PC-3 (cell line): Measurements from ENCODE around the gene SLC23A1. TPM values are rescaled to one million over a fixed set of nuclear protein-coding genes. Genes with fewer than 3 reads are reported as not detected.
A peak's percentile ranks its signal among the peaks of the same experiment; 100 is the strongest.

ENCODE experiments used
- ATAC-seq: fragments of 200-7000 bp; cut with Tn5 transposase; 2 replicates; pipeline ENCODE4 v1.9.1; 2020; ENCODE audit warnings: mild to moderate bottlenecking, moderate library complexity
- BruUV-seq: library from RNA; stranded (reverse); fragments of 400-500 nt; replicated peaks from 2 replicates; lab custom pipeline; 2021; lab: Mats Ljungman, UMichigan
- CTCF ChIA-PET: fragments of 300-600 bp; sonication (Branson Sonifier 250); formaldehyde crosslinking; loops from one replicate; lab custom pipeline; 2022; ENCODE audit warnings: antibody characterized with exemption; lab: Charles Lee
- POLR2A ChIA-PET: fragments of 300-600 bp; sonication (Branson Sonifier 250); formaldehyde crosslinking; loops from one replicate; lab custom pipeline; 2022; ENCODE audit warnings: antibody characterized with exemption; ENCODE audit not compliant: unreplicated experiment; lab: Charles Lee
- DNase-seq: peaks from one replicate; pipeline ENCODE4 v3.0.0-alpha.2; 2015
- H2AFZ ChIP-seq: fragments of 300-600 bp; sonication (generic); 2 replicates; pipeline ENCODE4 v1.6.0; 2016; ENCODE audit warnings: antibody characterized with exemption, low read length
- H3F3A ChIP-seq: fragments of 300-600 bp; sonication (generic); one replicate; pipeline ENCODE4 v1.6.0; 2017; ENCODE audit warnings: antibody characterized with exemption, low read length, control low read depth, mild to moderate bottlenecking; ENCODE audit not compliant: unreplicated experiment
- H3K27ac ChIP-seq: fragments of 300-600 bp; sonication (generic); 2 replicates; pipeline ENCODE4 v1.5.1; 2016; ENCODE audit warnings: mild to moderate bottlenecking, low read length
- H3K27me3 ChIP-seq: fragments of 300-600 bp; sonication (generic); 2 replicates; pipeline ENCODE4 v1.6.1; 2016; ENCODE audit warnings: low read length, mixed read lengths
- H3K36me3 ChIP-seq: fragments of 300-600 bp; sonication (generic); 2 replicates; pipeline ENCODE4 v1.6.1; 2016; ENCODE audit warnings: low read depth, mixed run types, low read length, mixed read lengths
- H3K4me1 ChIP-seq: fragments of 300-600 bp; sonication (generic); 2 replicates; pipeline ENCODE4 v1.5.1; 2016; ENCODE audit warnings: low read length; ENCODE audit not compliant: insufficient read depth
- H3K4me2 ChIP-seq: fragments of 300-600 bp; sonication (generic); 2 replicates; pipeline ENCODE4 v1.6.0; 2016; ENCODE audit warnings: low read length
- H3K4me3 ChIP-seq: fragments of 300-600 bp; sonication (generic); 2 replicates; pipeline ENCODE4 v1.5.1; 2016; ENCODE audit warnings: mild to moderate bottlenecking, low read length, mixed read lengths
- H3K79me2 ChIP-seq: fragments of 300-600 bp; sonication (generic); 2 replicates; pipeline ENCODE4 v1.6.1; 2017; ENCODE audit warnings: low read length, mixed read lengths
- H3K9ac ChIP-seq: fragments of 300-600 bp; sonication (generic); 2 replicates; pipeline ENCODE4 v1.6.0; 2016; ENCODE audit warnings: mild to moderate bottlenecking, low read length
- H3K9me2 ChIP-seq: fragments of 300-600 bp; sonication (generic); replicated peaks from 2 replicates; pipeline ENCODE4 v1.6.1; 2016; ENCODE audit warnings: mixed run types, low read length, mixed read lengths
- H3K9me3 ChIP-seq: fragments of 300-600 bp; sonication (generic); 2 replicates; pipeline ENCODE4 v1.6.1; 2016; ENCODE audit warnings: low read length, mixed read lengths
- H4K20me1 ChIP-seq: fragments of 300-600 bp; sonication (generic); 2 replicates; pipeline ENCODE4 v1.6.1; 2016; ENCODE audit warnings: low read length, mixed read lengths
- CTCF ChIP-seq: fragments of 300-600 bp; sonication (generic); conservative IDR thresholded peaks from 2 replicates; pipeline ENCODE4 v1.5.1; 2017; ENCODE audit warnings: antibody characterized with exemption, low read depth, mild to moderate bottlenecking, low read length
- EZH2 ChIP-seq: fragments of 300-600 bp; sonication (generic); IDR thresholded peaks from one replicate; pipeline ENCODE4 v1.6.1; 2017; ENCODE audit warnings: antibody characterized with exemption, mild to moderate bottlenecking, low read length; ENCODE audit not compliant: unreplicated experiment
- EZH2phosphoT487 ChIP-seq: fragments of 300-600 bp; sonication (generic); IDR thresholded peaks from 2 replicates; pipeline ENCODE4 v1.6.1; 2018; ENCODE audit warnings: mild to moderate bottlenecking, antibody characterized with exemption, low read length, borderline replicate concordance
- intact Hi-C: fragments of 100-400 bp; cut with micrococcal nuclease; formaldehyde crosslinking; loops from 2 replicates; pipeline ENCODE4 v1.9.0; 2023
- total RNA-seq: library from RNA; depleted of rRNA; stranded (reverse); fragments of >200 nt; gene quantifications from 2 replicates; pipeline ENCODE4 v1.2.3, GENCODE V29; 2014

SLC23A1 gene
- total RNA-seq, 1 experiment from 2014 or later = not detected

GRCh38 chr5:139343476-139343875, 39.6 kb downstream of the SLC23A1 start:
- peaks cover 18% of the 10 kb centered on the region for H3K4me1 ChIP-seq
- H2AFZ ChIP-seq = no peak overlapping the region
- no peaks in the 10 kb centered on the region for H3K36me3 ChIP-seq
- ChIA-PET POLR2A (no interaction called here), CTCF (no interaction called here)
- intact Hi-C loops = no loop called here
- no peaks in the 10 kb centered on the region for H3F3A ChIP-seq
- H3K27ac ChIP-seq = no peak overlapping the region
- peak overlapping the region; percentile 96 for H3K4me3 ChIP-seq
- no TSS peak for BruUV-seq
- DNase-seq (no peak), ATAC-seq (no peak)
- H4K20me1 ChIP-seq = peaks cover 33% of the 10 kb centered on the region
- no peaks in the 10 kb centered on the region for H3K9me3 ChIP-seq
- H3K79me2 ChIP-seq = peaks cover 67% of the 10 kb centered on the region
- no peaks in the 10 kb centered on the region for H3K27me3 ChIP-seq
- no peaks in the 10 kb centered on the region for H3K9me2 ChIP-seq
- H3K9ac ChIP-seq = peak overlapping the region; percentile 96; the same call in 1 of the 2 replicates
- no peak for TF ChIP-seq CTCF
- TF ChIP-seq EZH2 = no peak
- no peak for TF ChIP-seq EZH2phosphoT487
- H3K4me2 ChIP-seq = peak overlapping the region; percentile 100

GRCh38 chr5:139342423-139342723, 40.7 kb downstream of the SLC23A1 start:
- ChIA-PET CTCF (interaction anchor here (0.6 to 0.7 kb wide), 3 partner anchors 29 to 736 kb away, joined by 3 to 11 read pairs (median 4); partner anchors contain the start of gene MATR3), POLR2A (interaction anchor here (0.6 to 0.8 kb wide), 6 partner anchors 15 to 80 kb away, joined by 3 to 20 read pairs (median 4); no protein-coding TSS in a partner anchor)
- Histone ChIP-seq H3K9ac (peak overlapping the region; percentile 96), H3K9me2 (no peaks in the 10 kb centered on the region), H3K4me1 (peaks cover 18% of the 10 kb centered on the region), H3K4me3 (peak overlapping the region; percentile 96), H2AFZ (peak overlapping the region; percentile 79; the same call in 1 of the 2 replicates), H3F3A (no peaks in the 10 kb centered on the region), H3K27ac (peak overlapping the region; percentile 93), H4K20me1 (peaks cover 33% of the 10 kb centered on the region), H3K9me3 (no peaks in the 10 kb centered on the region), H3K79me2 (peaks cover 57% of the 10 kb centered on the region), H3K36me3 (no peaks in the 10 kb centered on the region), H3K27me3 (no peaks in the 10 kb centered on the region), H3K4me2 (peak overlapping the region; percentile 100)
- ATAC-seq (no peak), DNase-seq (no peak)
- intact Hi-C loops = no loop called here
- BruUV-seq = no TSS peak
- no peak for TF ChIP-seq EZH2
- no peak for TF ChIP-seq CTCF
- TF ChIP-seq EZH2phosphoT487 = no peak
